HG03108 (cell line): ENCODE data around the gene CARM1.
"Not testable (repeated sequence)": the region's sequence is repeated elsewhere in the genome, so short reads cannot be mapped to it uniquely, and the experiment has no call there.

Source experiments
- ATAC-seq: cut with Tn5 transposase; IDR thresholded peaks from one replicate; pipeline ENCODE4 v1.9.1; 2021; ENCODE audit warnings: moderate library complexity; ENCODE audit not compliant: unreplicated experiment

Gene CARM1

GRCh38 chr19:10872546-10873107, 1.3 kb downstream of the CARM1 start:
- no peak for ATAC-seq

- no peak for ATAC-seq
Measured at GRCh38 chr19:10874024-10874423, 2.7 kb downstream of the CARM1 start.

- peak; percentile 62 for ATAC-seq
Measured at GRCh38 chr19:10876459-10877240, 5.3 kb downstream of the CARM1 start.

GRCh38 chr19:10877608-10878007, 6.3 kb downstream of the CARM1 start:
- not testable (repeated sequence) for ATAC-seq

DNA sequence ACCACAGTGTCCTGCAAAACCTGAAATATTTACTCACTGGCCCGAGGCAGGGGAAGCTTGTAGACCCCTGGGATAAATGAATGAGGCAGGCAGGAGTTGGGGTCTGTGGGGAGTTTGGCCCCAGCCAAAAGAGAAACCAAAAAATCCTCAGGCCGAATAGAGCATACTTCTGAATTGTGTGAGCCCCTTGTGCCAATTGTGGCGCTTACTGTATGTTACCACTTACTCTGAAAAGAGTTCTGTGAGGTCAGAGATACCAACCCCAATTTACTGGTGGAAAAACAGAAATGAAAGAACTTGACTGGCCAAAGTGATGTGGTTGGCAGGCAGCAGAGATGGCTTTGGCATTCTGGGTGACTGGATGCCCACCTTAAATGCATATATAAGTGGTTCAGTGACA, 6.9 kb downstream of the CARM1 start:
- no peak for ATAC-seq

DNA sequence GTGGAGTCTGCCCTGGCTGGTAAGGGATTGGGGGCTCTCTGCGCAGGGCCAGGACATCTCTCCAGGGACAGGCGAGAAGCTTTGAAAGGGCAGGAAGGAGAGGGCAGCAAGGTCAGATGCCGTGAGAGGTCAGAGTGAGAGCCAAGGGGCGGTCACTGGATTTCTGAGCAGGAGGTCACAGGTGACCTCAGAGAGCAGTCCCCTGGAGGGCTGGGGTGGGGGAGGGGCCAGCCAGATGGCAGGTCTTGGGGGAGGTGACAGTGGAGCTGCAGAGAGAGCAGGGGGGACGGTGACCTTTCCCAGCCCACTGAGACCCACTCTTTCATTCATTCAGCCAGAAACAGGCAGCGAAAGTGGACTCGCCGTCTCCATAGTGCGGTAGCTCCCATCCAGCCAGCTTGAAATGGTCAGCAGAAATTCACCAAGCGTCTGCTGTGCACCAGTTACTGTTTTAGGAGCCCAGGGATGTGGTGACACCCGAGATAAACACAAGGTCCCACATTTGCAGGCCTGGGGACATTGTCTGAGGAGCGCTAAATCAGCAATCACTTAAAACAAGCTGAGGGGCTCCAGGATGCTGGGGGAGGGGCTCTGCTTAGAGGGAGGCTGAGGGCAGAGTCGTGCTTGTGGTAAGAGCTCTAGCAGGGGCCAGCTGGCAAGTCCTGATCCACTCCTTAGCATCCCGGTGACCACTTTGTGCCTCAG, 10.2 kb downstream of the CARM1 start:
- no peak for ATAC-seq

GRCh38 chr19:10882108-10882457, 10.7 kb downstream of the CARM1 start:
- no peak for ATAC-seq

DNA sequence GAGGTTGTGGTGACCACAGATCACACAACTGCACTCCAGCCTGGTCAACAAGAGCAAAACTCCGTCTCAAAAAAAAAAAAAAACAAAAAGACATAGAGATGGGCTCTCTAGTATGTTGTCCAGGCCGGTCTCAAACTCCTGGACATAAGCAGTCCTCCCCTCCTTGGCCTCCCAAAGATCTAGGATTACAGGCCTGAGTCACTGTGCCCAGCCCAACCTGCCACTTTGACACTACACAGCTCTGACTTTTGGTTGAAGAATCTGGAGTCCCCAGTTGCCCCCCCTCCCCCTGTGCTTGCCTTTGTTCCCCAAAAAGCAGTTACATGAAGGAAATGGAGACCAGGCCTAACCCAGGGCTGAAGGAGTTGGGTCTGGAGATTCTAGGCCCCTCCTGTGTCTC, 12.9 kb downstream of the CARM1 start:
- ATAC-seq: no peak

DNA sequence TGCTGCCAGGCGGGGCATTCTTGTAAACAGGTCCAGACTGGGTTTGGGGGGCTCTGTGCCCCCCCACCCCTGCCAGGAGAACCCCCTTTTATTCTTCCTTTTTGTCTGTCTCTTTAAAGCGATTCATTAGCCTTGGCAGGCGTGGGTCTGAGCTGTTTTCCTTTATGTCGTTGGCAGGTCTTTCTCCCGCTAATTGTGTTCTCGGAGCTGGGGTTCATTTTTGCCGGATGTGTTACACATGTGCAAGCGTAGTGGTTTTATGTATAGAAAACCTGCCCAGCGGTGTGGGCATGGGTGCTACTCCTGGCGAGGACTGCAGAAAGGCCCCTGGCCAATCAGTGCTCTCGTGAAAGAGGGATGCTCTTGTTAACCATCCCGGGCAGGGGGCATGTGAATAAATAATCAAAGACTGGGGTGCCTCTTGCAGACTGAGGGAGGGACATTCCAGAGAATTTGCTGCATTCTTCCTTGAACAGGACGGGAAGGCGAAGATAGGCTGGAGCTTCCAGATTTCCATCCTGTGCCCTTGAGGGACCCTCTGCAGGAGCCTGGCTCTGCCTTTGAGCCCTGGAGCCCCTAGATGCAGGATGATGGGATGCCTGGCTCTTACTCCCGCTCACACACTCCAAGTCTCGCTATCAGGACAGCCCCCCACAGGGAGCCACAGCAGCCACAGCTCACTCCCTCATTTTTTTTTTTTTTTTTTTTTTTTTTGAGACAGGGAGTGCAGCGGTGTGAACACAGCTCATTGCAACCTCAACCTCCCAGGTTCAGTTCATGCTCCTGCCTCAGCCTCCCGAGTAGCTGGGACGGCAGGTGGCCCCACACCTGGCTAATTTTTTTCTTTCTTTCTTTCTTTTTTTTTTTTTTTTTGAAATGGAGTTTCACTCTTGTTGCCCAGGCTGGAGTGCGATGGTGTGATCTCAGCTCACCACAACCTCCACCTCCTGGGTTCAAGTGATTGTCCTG, 14.1 kb downstream of the CARM1 start:
- no peak for ATAC-seq

DNA sequence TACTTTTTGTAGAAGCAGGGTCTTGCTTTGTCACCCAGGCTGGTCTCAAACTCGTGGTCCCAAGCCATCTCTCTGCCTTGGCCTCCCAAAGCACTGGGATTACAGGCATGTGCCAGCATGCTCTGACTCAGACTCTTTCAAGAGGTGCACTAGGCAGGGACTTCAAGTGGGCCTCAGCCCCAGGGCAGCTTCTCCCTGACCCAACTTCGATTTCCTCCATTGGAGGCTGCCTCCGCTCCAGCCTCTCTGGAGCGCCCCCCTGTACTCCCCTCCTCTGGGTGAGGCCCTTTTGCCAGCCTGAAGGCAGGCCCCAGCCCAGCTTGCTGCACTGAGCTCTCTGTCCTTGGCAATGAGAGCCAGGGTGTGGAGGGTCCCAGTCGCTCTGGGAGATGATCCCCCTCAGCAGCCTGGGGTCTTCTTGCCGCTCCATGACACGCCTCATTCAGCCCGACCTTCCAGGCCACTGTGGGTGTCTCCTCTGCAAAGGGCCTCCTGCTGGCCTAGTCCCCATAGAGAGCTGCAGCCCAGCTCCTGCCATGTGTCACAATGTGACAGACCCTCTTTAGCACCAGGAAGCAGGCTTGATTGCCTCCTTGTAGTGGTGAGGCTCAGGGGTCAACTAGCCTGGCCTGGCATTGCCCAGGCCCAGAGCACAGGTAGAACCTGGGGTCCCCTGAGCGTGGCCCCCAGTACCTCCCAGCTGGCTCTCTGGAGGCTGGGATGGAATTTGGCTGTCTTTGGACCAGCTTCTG, 16.4 kb downstream of the CARM1 start:
- no peak for ATAC-seq

DNA sequence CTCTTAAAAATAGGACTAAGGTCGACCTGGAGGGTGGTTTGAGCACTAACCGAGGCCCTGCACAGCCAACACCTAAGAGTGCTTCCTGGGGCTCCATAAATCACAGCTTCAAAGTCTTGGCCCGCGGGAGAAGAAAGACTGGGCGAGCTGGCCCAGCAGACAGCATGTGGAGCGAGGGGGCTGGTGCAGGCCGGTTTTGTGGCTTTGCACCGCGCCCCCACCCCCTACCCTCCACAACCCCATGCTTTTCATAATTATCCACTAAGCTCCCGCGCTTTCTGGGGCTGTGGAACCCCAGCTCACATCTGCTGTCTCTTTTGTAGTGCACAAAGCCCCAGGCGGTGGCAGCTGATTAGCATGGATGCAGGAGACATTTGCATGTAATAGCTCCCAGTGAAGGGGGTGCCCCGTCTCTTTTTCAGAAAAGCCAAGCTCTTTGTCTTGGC, 17.1 kb downstream of the CARM1 start:
- no peak for ATAC-seq

DNA sequence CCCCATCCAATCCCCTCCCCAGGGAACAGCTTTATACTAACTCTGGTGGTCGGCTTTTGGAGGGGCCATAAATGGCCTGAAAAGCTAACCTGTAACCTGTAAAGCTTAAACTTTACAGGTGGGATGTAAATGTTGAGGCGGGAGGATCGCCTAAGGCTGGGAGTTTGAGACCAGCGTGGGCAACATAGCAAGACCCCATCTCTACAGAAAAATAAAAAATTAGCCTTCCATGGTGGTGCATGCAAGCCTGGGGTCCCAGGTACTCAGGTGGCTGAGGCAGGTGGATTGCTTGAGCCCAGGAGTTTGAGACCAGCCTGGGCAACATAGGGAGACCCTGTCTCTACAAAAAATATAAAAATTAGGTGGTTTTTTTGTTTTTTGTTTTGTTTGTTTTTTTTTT, 18.5 kb downstream of the CARM1 start:
- no peak for ATAC-seq

DNA sequence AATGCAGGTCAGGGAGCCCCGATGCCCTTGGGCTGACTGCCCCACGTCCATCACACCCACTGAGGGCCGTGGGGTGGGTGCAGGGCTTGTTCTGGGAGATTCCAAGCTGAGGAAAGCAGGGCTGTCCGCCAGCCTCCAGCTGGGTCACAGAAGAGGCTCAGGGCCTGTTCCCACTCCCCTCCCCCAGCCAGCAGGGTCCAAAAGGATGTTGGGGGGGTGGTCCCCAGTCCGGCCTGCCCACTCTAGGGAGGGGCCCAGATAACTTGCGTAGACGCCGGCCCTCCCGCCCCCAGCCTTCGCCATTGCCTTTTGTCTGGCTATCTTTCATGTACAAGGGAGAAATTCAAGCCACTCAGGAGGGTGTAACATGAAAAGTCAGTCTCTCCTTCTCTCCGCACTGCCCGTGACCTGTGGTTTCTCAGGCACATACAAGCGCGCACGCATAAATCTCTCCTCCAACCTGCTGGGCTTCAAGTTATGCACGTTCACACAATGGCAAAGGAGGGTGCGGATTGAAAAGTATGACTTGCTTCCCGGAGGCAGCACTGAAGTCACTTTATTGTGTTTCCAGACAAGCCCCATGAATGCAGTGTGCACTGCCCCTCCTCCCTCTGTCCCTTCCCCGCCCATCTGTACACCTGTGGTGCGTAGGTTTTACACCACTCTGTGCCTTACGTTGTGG, 20.2 kb downstream of the CARM1 start:
- ATAC-seq: no peak

GRCh38 chr19:10892256-10892655, 20.9 kb downstream of the CARM1 start:
- no peak for ATAC-seq

GRCh38 chr19:10894911-10895213, 23.5 kb downstream of the CARM1 start:
- ATAC-seq: no peak

- ATAC-seq: no peak
Measured at GRCh38 chr19:10895363-10895762, 24.0 kb downstream of the CARM1 start.

GRCh38 chr19:10895920-10896319, 24.6 kb downstream of the CARM1 start:
- no peak for ATAC-seq

DNA sequence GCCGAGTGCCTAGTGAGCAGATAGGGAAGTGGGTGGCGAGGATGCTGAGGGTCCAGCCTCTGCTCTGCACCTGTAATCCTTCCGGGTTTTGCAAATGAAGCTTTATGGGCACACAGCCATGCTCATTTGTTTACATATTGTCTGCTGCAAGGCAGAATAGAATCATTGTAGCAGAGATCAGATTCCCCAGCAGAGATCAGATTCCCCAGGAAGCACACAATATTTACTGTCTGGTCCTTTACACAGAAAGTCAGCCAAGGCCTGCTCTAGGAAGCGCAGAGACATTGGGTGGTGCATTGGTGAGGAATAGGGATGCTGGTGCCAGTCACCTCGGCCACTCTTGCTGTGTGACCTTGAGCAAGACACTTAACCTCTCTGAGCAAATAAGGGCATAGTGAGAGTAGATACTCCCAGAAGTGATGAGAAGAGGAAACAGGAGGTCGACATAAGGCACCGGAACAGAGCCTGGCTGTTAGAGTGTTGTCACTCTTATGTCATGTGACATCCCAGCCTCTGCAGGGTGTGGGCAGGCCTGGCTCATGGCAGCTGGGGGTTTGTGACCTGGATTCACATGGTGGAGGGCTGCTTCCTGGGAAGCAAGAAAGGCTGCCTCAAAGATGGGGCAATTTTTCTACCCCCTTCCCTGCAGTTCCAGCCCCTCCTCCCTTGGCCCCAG, 25.6 kb downstream of the CARM1 start:
- no peak for ATAC-seq

DNA sequence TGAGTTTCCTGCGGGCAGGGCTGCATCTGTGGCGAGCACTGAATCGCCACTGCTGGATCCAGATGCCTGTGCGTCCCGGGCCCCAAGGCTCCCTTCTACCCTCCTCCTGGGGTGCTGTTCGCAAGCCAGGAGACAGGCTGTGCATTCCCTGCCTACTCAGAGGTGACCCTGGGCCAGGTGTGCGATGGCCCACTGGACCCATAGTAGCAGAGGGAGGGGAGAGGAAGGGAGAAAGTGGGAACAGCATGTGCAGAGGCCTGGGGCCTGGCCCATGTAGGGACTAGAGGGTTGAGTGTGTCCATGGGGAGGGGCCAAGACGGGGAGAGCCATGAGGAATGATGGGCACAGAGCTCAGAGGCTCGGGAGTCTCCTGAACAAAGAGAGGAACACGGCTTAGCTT, 27.3 kb downstream of the CARM1 start:
- no peak for ATAC-seq
